GM10266 (cell line): ENCODE data around the gene ELOVL3.

Source experiments
- DNase-seq: peaks from one replicate; pipeline ENCODE4 v3.0.0; 2012; ENCODE audit errors: extremely low spot score
- CTCF ChIP-seq: IDR thresholded peaks from 2 replicates; pipeline ENCODE4 v1.5.1; 2012; ENCODE audit warnings: mild to moderate bottlenecking, low read depth; ENCODE audit not compliant: control insufficient read depth, insufficient read depth; ENCODE audit errors: missing control alignments

Gene ELOVL3

GRCh38 chr10:102254426-102254825 lies 28.3 kb downstream of the ELOVL3 start:
- TF ChIP-seq CTCF: no peak
- DNase-seq: no peak

- TF ChIP-seq CTCF: no peak
- no peak for DNase-seq
Observed at GRCh38 chr10:102255404-102255803, 29.3 kb downstream of the ELOVL3 start.

GRCh38 chr10:102261196-102261595 lies 35.1 kb downstream of the ELOVL3 start:
- DNase-seq: no peak
- TF ChIP-seq CTCF: no peak

- DNase-seq: no peak
- TF ChIP-seq CTCF: no peak
Observed at GRCh38 chr10:102261842-102262241, 35.7 kb downstream of the ELOVL3 start.

- no peak for TF ChIP-seq CTCF
- no peak for DNase-seq
Observed at GRCh38 chr10:102262744-102263370, 36.8 kb downstream of the ELOVL3 start.

GRCh38 chr10:102264371-102264770 lies 38.3 kb downstream of the ELOVL3 start:
- no peak for DNase-seq
- no peak for TF ChIP-seq CTCF

GRCh38 chr10:102266670-102267069 lies 40.6 kb downstream of the ELOVL3 start:
- DNase-seq: no peak
- no peak for TF ChIP-seq CTCF
